Measurements from ENCODE around the gene SNCA. TPM values are rescaled to one million over a fixed set of nuclear protein-coding genes. Genes with fewer than 3 reads are reported as not detected.

Gene SNCA
- total RNA-seq, 1 experiment from 2014 or later = 6.0 TPM

DNA sequence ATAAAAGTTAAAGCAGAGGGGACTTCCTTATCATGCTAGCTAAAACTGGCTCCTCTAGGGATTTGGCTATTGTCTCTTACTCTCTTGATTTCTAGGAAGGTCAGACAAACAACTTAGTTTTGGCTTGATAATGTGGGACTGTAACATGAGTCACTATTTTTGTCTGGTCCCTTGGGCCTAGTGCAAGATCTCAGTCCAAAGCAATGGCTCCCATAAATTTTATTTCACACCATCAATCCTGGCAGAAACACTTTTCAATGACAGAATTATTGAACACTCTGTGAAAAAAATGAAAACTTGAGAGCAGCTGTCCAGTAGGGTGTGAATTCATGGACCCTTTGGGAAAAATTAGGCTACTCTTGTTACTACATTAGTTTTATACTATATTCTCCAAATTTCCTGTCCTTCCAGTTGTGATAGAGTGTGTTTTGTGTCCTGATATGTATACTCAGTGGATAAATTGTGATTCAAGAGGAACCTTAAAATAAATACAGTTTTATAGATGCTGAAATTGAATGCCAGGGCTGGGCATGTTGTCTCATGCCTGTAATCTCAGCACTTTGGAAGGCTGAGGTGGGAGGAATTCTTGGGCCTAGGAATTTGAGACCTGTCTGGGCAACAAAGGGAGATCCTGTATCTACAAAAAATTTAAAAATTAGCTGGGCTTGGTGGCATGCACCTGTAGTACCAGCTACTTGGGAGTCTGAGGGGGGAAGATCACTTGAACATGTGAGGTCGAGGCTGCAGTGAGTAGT lies 10.8 kb upstream of the SNCA start:
- DNase-seq (ENCODE audit: low read depth, low spot score) (no peak), ATAC-seq (no peak)
- POLR2A ChIA-PET = no interaction called here
- TF ChIP-seq, protein P1, sequence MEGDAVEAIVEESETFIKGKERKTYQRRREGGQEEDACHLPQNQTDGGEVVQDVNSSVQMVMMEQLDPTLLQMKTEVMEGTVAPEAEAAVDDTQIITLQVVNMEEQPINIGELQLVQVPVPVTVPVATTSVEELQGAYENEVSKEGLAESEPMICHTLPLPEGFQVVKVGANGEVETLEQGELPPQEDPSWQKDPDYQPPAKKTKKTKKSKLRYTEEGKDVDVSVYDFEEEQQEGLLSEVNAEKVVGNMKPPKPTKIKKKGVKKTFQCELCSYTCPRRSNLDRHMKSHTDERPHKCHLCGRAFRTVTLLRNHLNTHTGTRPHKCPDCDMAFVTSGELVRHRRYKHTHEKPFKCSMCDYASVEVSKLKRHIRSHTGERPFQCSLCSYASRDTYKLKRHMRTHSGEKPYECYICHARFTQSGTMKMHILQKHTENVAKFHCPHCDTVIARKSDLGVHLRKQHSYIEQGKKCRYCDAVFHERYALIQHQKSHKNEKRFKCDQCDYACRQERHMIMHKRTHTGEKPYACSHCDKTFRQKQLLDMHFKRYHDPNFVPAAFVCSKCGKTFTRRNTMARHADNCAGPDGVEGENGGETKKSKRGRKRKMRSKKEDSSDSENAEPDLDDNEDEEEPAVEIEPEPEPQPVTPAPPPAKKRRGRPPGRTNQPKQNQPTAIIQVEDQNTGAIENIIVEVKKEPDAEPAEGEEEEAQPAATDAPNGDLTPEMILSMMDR (IDR thresholded peaks at IDR 0.05) = no peak
- TF ChIP-seq SIN3A (IDR thresholded peaks at IDR 0.05; ENCODE audit: borderline replicate concordance, insufficient read depth, low read depth, low read length) (no peak), POLR2AphosphoS5 (IDR thresholded peaks at IDR 0.05; ENCODE audit: low read depth, low read length) (no peak), TCF7L2 (IDR thresholded peaks at IDR 0.05; ENCODE audit: low read depth, low read length) (no peak)
- TF ChIP-seq, protein P2, sequence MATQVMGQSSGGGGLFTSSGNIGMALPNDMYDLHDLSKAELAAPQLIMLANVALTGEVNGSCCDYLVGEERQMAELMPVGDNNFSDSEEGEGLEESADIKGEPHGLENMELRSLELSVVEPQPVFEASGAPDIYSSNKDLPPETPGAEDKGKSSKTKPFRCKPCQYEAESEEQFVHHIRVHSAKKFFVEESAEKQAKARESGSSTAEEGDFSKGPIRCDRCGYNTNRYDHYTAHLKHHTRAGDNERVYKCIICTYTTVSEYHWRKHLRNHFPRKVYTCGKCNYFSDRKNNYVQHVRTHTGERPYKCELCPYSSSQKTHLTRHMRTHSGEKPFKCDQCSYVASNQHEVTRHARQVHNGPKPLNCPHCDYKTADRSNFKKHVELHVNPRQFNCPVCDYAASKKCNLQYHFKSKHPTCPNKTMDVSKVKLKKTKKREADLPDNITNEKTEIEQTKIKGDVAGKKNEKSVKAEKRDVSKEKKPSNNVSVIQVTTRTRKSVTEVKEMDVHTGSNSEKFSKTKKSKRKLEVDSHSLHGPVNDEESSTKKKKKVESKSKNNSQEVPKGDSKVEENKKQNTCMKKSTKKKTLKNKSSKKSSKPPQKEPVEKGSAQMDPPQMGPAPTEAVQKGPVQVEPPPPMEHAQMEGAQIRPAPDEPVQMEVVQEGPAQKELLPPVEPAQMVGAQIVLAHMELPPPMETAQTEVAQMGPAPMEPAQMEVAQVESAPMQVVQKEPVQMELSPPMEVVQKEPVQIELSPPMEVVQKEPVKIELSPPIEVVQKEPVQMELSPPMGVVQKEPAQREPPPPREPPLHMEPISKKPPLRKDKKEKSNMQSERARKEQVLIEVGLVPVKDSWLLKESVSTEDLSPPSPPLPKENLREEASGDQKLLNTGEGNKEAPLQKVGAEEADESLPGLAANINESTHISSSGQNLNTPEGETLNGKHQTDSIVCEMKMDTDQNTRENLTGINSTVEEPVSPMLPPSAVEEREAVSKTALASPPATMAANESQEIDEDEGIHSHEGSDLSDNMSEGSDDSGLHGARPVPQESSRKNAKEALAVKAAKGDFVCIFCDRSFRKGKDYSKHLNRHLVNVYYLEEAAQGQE (IDR thresholded peaks at IDR 0.05; ENCODE audit: insufficient read depth in 1 of 2, low read depth in 2 of 2, low read length in 1 of 2) = no peak
- H3K4me3 ChIP-seq (ENCODE audit: low read depth in 2 of 2, low read length in 2 of 2) = no peak overlapping the region
- intact Hi-C loops (cut with micrococcal nuclease; ENCODE audit: unreplicated experiment) = no loop called here
- no peak overlapping the region for H3K27ac ChIP-seq (ENCODE audit: low read length)
- no peaks in the 10 kb centered on the region for H3K9me3 ChIP-seq (ENCODE audit: control insufficient read depth, insufficient read depth, low read depth, low read length)
- no peaks in the 10 kb centered on the region for H3K36me3 ChIP-seq (ENCODE audit: control insufficient read depth, insufficient read depth, low read length)
- no TSS peak for BruUV-seq (replicated peaks)
- in situ Hi-C loops (cut with HindIII; ENCODE audit: low pct_unique_long_range_greater_than_20kb, low sequenced_read_pairs) = no loop called here
- CTCF ChIA-PET = no interaction called here
- no peaks in the 10 kb centered on the region for H3K4me1 ChIP-seq (ENCODE audit: control insufficient read depth, insufficient read depth, low read length)
- H3K27me3 ChIP-seq (ENCODE audit: control insufficient read depth, insufficient read depth, low read length) = no peaks in the 10 kb centered on the region

DNA sequence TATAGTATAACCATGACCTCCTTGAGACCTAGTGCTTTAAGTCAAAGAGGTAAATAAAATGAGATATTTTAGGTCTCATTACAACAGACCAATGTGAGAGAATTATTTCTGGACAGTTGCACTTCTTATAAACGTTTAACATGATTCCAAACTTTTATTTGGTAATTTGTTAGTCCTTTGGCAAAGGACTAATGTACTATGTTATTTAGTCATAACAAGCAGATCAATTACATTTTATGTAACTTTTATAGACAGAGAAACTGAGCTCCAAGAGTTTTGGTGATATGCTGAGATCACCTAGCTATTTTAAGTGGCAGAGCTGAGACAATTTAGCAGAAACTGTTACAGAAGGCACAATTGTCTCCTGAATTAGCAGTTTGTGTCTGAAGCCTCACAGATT lies 2.6 kb upstream of the SNCA start:
- no peak for DNase-seq (ENCODE audit: low read depth, low spot score)
- in situ Hi-C loops (cut with HindIII; ENCODE audit: low pct_unique_long_range_greater_than_20kb, low sequenced_read_pairs) (no loop called here), intact Hi-C loops (cut with micrococcal nuclease; ENCODE audit: unreplicated experiment) (no loop called here)
- ChIA-PET POLR2A (no interaction called here), CTCF (no interaction called here)
- Histone ChIP-seq H3K27me3 (ENCODE audit: control insufficient read depth, insufficient read depth, low read length) (peaks cover 5% of the 10 kb centered on the region), H3K9me3 (ENCODE audit: control insufficient read depth, insufficient read depth, low read depth, low read length) (no peaks in the 10 kb centered on the region), H3K27ac (ENCODE audit: low read length) (no peak overlapping the region), H3K4me3 (ENCODE audit: low read depth in 2 of 2, low read length in 2 of 2) (no peak overlapping the region), H3K4me1 (ENCODE audit: control insufficient read depth, insufficient read depth, low read length) (no peaks in the 10 kb centered on the region), H3K36me3 (ENCODE audit: control insufficient read depth, insufficient read depth, low read length) (no peaks in the 10 kb centered on the region; the same call in 1 of the 2 replicates)
- TF ChIP-seq TCF7L2 (IDR thresholded peaks at IDR 0.05; ENCODE audit: low read depth, low read length) = no peak
- TF ChIP-seq, protein P2 (IDR thresholded peaks at IDR 0.05; ENCODE audit: insufficient read depth in 1 of 2, low read depth in 2 of 2, low read length in 1 of 2) = no peak
- no peak for TF ChIP-seq POLR2AphosphoS5 (IDR thresholded peaks at IDR 0.05; ENCODE audit: low read depth, low read length)
- TF ChIP-seq, protein P1 (IDR thresholded peaks at IDR 0.05) = no peak
- no peak for TF ChIP-seq SIN3A (IDR thresholded peaks at IDR 0.05; ENCODE audit: borderline replicate concordance, insufficient read depth, low read depth, low read length)
- BruUV-seq (replicated peaks) = no TSS peak
- ATAC-seq = no peak

All from Panc1 (cell line).